ENCODE data around the gene LRRC3B.
"Not testable (repeated sequence)": the region's sequence is repeated elsewhere in the genome, so short reads cannot be mapped to it uniquely, and the experiment has no call there.

LRRC3B gene

GRCh38 chr3:26622621-26623418 is at the start of gene LRRC3B:
Gene LRRC3B, plus strand, starts transcription at chr3:26622772. Its CDS starts 86,901 bp downstream, at chr3:26709673.
- Mint-ChIP-seq H3K27me3 (peaks cover 47% of the 10 kb centered on the region), H3K9me3 (no peaks in the 10 kb centered on the region), H3K4me1 (ENCODE audit: low read depth) (peaks cover 1% of the 10 kb centered on the region), H3K4me3 (no peak within 1 kb of the TSS), H3K36me3 (ENCODE audit: low read depth) (no peaks in the 10 kb centered on the region), H3K27ac (no peak within 1 kb of the TSS)
- DNase-seq = no peak

- Mint-ChIP-seq H3K36me3 (ENCODE audit: low read depth) (no peaks in the 10 kb centered on the region), H3K27ac (no peak overlapping the region), H3K4me1 (ENCODE audit: low read depth) (no peaks in the 10 kb centered on the region), H3K27me3 (no peaks in the 10 kb centered on the region), H3K9me3 (peaks cover 8% of the 10 kb centered on the region), H3K4me3 (no peak overlapping the region)
- no peak for DNase-seq
These were observed 47.8 kb upstream of the LRRC3B start for GRCh38 chr3:26574766-26575165.

GRCh38 chr3:26579116-26579515 is 43.5 kb upstream of the LRRC3B start:
- Mint-ChIP-seq H3K27ac (no peak overlapping the region), H3K9me3 (peaks cover 7% of the 10 kb centered on the region)

GRCh38 chr3:26587571-26587970 is 35.0 kb upstream of the LRRC3B start:
- Mint-ChIP-seq H3K4me1 (ENCODE audit: low read depth) (no peaks in the 10 kb centered on the region), H3K9me3 (no peaks in the 10 kb centered on the region), H3K36me3 (ENCODE audit: low read depth) (no peaks in the 10 kb centered on the region), H3K27me3 (no peaks in the 10 kb centered on the region), H3K4me3 (no peak overlapping the region), H3K27ac (no peak overlapping the region)
- DNase-seq = no peak

More at GRCh38 chr3:26579116-26579515, 43.5 kb upstream of the LRRC3B start:
- Mint-ChIP-seq H3K4me1 (ENCODE audit: low read depth) (no peaks in the 10 kb centered on the region), H3K4me3 (no peak overlapping the region), H3K27me3 (no peaks in the 10 kb centered on the region), H3K36me3 (ENCODE audit: low read depth) (no peaks in the 10 kb centered on the region)
- DNase-seq = no peak

- no peak overlapping the region for H3K4me3 Mint-ChIP-seq
- H3K27me3 Mint-ChIP-seq = no peaks in the 10 kb centered on the region
- H3K36me3 Mint-ChIP-seq (ENCODE audit: low read depth) = no peaks in the 10 kb centered on the region
- H3K27ac Mint-ChIP-seq = no peak overlapping the region
- DNase-seq = no peak
- peaks cover 2% of the 10 kb centered on the region for H3K9me3 Mint-ChIP-seq
- no peaks in the 10 kb centered on the region for H3K4me1 Mint-ChIP-seq (ENCODE audit: low read depth)
These were observed 33.6 kb upstream of the LRRC3B start for GRCh38 chr3:26588931-26589330.

GRCh38 chr3:26589678-26590077 is 32.9 kb upstream of the LRRC3B start:
- Mint-ChIP-seq H3K27ac (no peak overlapping the region), H3K4me1 (ENCODE audit: low read depth) (no peaks in the 10 kb centered on the region), H3K27me3 (no peaks in the 10 kb centered on the region), H3K9me3 (peaks cover 5% of the 10 kb centered on the region), H3K36me3 (ENCODE audit: low read depth) (no peaks in the 10 kb centered on the region), H3K4me3 (no peak overlapping the region)
- DNase-seq = no peak

- no peak overlapping the region for H3K4me3 Mint-ChIP-seq
- no peaks in the 10 kb centered on the region for H3K4me1 Mint-ChIP-seq (ENCODE audit: low read depth)
- no peak overlapping the region for H3K27ac Mint-ChIP-seq
These were observed 31.6 kb upstream of the LRRC3B start for GRCh38 chr3:26590919-26591484.

GRCh38 chr3:26591926-26592325 is 30.6 kb upstream of the LRRC3B start:
- DNase-seq = no peak
- H3K4me1 Mint-ChIP-seq (ENCODE audit: low read depth) = no peaks in the 10 kb centered on the region
- no peak overlapping the region for H3K4me3 Mint-ChIP-seq
- no peaks in the 10 kb centered on the region for H3K27me3 Mint-ChIP-seq
- H3K9me3 Mint-ChIP-seq = peaks cover 11% of the 10 kb centered on the region
- no peaks in the 10 kb centered on the region for H3K36me3 Mint-ChIP-seq (ENCODE audit: low read depth)
- no peak overlapping the region for H3K27ac Mint-ChIP-seq

More at GRCh38 chr3:26590919-26591484, 31.6 kb upstream of the LRRC3B start:
- peaks cover 11% of the 10 kb centered on the region for H3K9me3 Mint-ChIP-seq
- no peaks in the 10 kb centered on the region for H3K36me3 Mint-ChIP-seq (ENCODE audit: low read depth)
- H3K27me3 Mint-ChIP-seq = no peaks in the 10 kb centered on the region
- DNase-seq = no peak

GRCh38 chr3:26592451-26592850 is 30.1 kb upstream of the LRRC3B start:
- Mint-ChIP-seq H3K9me3 (peaks cover 11% of the 10 kb centered on the region), H3K27ac (no peak overlapping the region), H3K4me1 (ENCODE audit: low read depth) (no peaks in the 10 kb centered on the region), H3K36me3 (ENCODE audit: low read depth) (no peaks in the 10 kb centered on the region), H3K4me3 (no peak overlapping the region), H3K27me3 (no peaks in the 10 kb centered on the region)
- no peak for DNase-seq

GRCh38 chr3:26596335-26596734 is 26.2 kb upstream of the LRRC3B start:
- no peaks in the 10 kb centered on the region for H3K4me1 Mint-ChIP-seq (ENCODE audit: low read depth)
- no peaks in the 10 kb centered on the region for H3K36me3 Mint-ChIP-seq (ENCODE audit: low read depth)
- no peak overlapping the region for H3K27ac Mint-ChIP-seq
- peaks cover 16% of the 10 kb centered on the region for H3K9me3 Mint-ChIP-seq
- H3K4me3 Mint-ChIP-seq = no peak overlapping the region
- no peak for DNase-seq
- H3K27me3 Mint-ChIP-seq = no peaks in the 10 kb centered on the region

GRCh38 chr3:26603311-26603710 is 19.3 kb upstream of the LRRC3B start:
- not testable (repeated sequence) for H3K27me3 Mint-ChIP-seq; DNase-seq; H3K27ac Mint-ChIP-seq; H3K4me3 Mint-ChIP-seq; H3K36me3 Mint-ChIP-seq (ENCODE audit: low read depth); H3K4me1 Mint-ChIP-seq (ENCODE audit: low read depth)
- H3K9me3 Mint-ChIP-seq = peaks cover 28% of the 10 kb centered on the region

GRCh38 chr3:26603771-26604170 is 18.8 kb upstream of the LRRC3B start:
- peaks cover 28% of the 10 kb centered on the region for H3K9me3 Mint-ChIP-seq
- H3K4me3 Mint-ChIP-seq; DNase-seq; H3K4me1 Mint-ChIP-seq (ENCODE audit: low read depth); H3K27ac Mint-ChIP-seq; H3K36me3 Mint-ChIP-seq (ENCODE audit: low read depth); H3K27me3 Mint-ChIP-seq: not testable (repeated sequence)

- Mint-ChIP-seq H3K27me3 (no peaks in the 10 kb centered on the region), H3K9me3 (peaks cover 2% of the 10 kb centered on the region), H3K4me1 (ENCODE audit: low read depth) (no peaks in the 10 kb centered on the region)
These were observed 8.4 kb upstream of the LRRC3B start for GRCh38 chr3:26614006-26614685.

GRCh38 chr3:26621176-26621575 is 1.4 kb upstream of the LRRC3B start:
- H3K36me3 Mint-ChIP-seq (ENCODE audit: low read depth) = no peaks in the 10 kb centered on the region
- H3K27me3 Mint-ChIP-seq = peaks cover 45% of the 10 kb centered on the region
- peaks cover under 1% of the 10 kb centered on the region for H3K9me3 Mint-ChIP-seq
- H3K27ac Mint-ChIP-seq = no peak overlapping the region
- no peak overlapping the region for H3K4me3 Mint-ChIP-seq
- DNase-seq = no peak
- H3K4me1 Mint-ChIP-seq (ENCODE audit: low read depth) = peaks cover 1% of the 10 kb centered on the region

More at GRCh38 chr3:26614006-26614685, 8.4 kb upstream of the LRRC3B start:
- no peak for DNase-seq
- no peaks in the 10 kb centered on the region for H3K36me3 Mint-ChIP-seq (ENCODE audit: low read depth)
- H3K27ac Mint-ChIP-seq = no peak overlapping the region
- no peak overlapping the region for H3K4me3 Mint-ChIP-seq

Data from activated T-cell treated with anti-CD3 and anti-CD28 coated beads, Interleukin-2, amount 50 U/mL, for 24 hours (primary cell).